Muscle of back (tissue), 11 donors: ENCODE measurements around the gene ZNF287. TPM values are rescaled to one million over a fixed set of nuclear protein-coding genes. Genes with fewer than 3 reads are reported as not detected.

Experiments
- DNase-seq, 3 donors: peaks; one replicate each; pipeline versions ENCODE4 v3.0.0 to v3.0.0-alpha.2; 2013
- polyA plus RNA-seq, 10 donors: library from polyadenylated mRNA; unstranded; fragments of 120-200 nt; gene quantifications; one replicate each; pipeline ENCODE4 v1.2.1, GENCODE V29; 2013; ENCODE audit not compliant: insufficient read length in 10 of 10

The ZNF287 gene
- polyA plus RNA-seq, 10 donors, result 4.4 to 6.6 (median 5.7) TPM

DNA sequence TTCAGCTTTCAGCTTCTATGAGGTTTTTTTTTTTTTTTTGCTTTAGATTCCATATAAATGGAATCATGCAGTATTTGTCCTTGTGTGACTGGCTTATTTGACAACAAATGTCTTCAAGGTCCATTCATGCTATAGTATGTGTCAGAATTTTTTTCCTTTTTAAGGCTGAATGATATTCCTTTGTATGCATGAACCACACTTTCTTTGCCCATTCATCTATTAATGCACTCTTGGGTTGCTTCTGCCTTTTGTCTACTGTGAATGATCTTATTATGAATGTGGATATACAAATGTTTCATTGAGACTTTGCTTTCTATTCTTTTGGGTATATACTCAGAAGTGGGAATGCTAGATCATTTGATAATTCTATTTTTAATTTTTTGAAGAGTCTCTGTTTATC, 50.0 kb downstream of the ZNF287 start:
- DNase-seq, result no peak

DNA sequence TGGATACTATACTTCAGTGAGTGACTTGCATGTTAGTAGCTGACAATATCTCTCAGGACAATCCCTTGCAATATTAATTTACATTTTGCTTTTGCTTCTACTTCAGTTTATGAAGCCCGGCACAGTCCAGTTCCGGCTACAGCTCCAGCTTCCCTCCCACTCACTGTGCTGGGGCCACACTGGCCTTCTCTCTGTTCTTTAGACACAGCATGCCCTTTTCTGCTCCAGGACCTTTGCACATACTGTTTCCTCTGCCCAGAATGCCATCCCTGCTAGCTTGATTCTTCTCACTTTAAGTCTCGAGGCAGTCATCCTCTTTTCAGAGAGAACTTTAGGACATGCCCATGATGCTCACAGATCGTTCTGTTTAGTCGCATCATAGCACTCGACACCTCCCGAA, 51.5 kb downstream of the ZNF287 start:
- no peak for DNase-seq

DNA sequence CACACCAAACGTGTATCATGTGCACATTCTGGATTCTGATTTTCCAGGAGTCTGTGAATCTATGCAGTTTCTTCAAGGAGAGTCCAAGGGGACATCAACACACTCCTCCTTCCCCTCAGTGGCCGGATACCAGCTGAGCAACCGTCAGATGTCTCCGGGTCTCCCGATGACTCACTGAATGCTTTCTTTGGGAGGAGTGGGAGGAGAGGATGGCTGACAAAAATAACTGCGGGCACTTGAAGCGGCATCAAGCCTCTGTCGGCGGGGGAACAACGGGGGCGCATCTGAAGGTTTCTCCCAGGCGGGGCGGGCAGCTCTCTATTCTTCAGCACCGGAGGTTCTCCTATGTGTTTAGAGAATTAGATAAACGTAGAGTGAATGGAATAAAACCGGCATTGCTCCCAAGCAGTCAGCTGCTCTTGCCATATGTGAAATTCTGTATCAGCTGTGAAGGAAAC, 52.4 kb downstream of the ZNF287 start:
- DNase-seq, result peak; percentile 53 to 78 (median 57)

DNA sequence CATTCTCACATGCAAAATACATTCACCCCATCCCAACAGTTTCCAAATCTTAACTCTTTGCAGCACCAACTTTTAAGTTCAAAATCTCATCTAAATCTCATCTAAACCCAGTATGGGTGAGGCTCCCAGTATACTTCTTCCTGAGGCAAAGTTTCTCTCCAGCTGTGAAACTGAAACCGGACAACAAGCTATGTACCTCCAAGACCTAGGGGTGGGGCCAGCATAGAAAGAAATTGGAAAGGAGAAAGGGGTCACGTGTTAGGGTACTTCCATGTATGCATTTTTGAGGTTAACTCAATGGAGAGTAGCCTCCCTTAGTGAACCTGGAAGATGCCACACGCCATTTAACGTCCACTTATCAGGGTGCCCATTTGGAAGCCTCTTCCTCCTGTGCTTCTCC, 53.1 kb downstream of the ZNF287 start:
- DNase-seq, result no peak

DNA sequence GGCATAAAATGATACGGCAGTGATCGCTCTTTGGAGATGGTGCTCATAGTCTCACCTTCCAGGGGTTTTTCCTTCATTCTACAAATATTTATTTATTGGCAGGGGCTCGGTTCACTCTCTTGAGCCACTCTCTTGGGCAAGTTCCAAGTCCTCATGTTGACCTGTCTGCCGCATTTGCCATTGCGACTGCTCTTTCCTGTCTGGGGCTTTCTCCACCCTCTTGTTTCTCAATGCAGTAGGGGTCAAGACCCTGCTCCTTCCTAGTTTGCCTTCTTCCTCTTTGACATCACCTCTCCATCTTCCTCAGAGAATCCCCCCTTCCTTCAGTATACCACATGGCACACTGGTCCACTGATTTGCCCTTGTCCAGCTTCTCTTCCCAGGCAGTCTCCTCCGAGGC, 55.1 kb downstream of the ZNF287 start:
- DNase-seq, result no peak

DNA sequence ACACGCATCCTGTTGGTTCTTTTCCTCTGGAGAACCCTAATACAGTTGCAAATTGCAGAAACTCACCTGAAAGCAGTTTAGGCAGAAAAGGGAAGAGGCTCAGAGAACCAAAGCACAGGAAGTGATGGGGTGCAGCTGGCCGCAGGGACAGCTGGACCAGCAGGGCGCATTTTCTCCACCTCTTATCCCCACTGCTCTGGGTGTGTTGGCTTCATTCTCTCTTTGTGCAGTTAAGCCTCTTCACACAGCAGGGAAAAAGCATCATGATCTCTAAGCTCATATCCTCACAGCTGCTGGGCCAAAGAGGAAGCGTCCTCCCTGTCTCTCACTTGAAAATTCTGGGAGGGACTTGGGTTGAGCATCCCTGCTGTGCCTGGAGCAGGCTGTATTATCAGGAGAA, 57.0 kb downstream of the ZNF287 start:
- DNase-seq, result peak in 2 of 3 donors; percentile 65 to 86

DNA sequence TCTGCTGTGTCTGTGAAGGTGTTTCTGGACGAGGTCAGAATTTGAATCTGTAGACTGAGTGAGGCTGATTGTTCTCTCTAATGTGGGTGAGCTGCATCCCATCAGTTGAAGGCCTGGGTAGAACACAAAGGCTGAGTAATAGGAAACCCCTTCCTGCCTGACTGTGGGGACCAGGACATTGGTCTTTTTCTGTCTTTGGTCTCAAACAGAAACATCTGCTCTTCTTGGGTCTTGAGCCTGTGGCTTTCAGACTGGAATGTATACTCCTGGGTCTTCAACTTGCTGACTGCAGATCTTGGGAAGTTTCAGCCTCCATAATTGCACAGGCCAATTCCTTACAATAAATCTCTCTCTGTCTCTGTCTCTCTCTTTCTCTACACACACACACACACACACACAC, 57.4 kb downstream of the ZNF287 start:
- DNase-seq, result no peak

DNA sequence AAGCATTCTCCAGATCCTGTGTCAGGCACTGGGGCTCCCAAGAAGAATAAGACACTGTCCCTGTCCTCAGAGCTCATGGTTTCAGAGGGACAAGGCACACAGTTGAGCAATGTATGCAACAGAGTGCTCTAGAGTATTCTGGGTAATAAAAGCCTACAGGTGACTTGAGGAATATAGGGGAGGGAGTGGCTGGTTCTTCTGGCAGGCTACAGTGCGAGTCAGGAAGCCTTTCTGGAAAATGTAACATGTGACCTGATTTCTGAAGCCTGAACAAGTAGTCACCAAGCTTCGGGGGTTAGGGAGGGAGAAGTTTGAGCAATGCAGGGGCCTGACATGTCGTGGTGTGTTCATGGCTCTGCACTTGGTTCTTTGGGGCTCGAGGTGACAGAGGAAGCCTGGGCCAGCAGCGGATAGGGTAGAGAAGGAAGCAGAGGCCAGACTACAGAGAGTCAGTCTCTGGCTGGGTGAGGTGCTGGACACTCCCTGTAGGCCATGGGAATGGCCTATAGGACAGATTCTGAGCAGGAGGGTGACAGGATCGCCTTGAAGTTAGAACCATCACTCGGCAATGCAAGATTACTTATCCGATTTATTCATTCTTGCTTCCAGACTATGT, 61.0 kb downstream of the ZNF287 start:
- DNase-seq, result no peak

DNA sequence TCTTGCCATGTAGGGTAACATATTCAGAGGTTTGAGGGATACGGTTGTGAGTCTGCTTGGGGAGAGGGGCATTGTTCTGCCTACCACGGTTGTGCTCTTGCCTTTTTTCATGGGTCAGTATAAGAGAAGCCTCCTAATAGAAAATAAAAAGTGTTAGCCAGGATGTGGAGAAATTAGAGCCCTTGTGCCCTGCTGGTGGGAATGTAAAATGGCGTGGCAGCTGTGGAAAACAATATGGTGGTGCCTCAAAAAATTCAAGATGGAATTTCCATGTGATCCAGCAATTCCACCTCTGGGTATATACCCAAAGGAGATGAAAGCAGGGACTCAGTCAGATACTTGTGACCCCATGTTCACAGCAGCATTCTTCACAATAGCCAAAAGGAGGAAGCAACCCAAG, 62.8 kb downstream of the ZNF287 start:
- DNase-seq, result no peak

DNA sequence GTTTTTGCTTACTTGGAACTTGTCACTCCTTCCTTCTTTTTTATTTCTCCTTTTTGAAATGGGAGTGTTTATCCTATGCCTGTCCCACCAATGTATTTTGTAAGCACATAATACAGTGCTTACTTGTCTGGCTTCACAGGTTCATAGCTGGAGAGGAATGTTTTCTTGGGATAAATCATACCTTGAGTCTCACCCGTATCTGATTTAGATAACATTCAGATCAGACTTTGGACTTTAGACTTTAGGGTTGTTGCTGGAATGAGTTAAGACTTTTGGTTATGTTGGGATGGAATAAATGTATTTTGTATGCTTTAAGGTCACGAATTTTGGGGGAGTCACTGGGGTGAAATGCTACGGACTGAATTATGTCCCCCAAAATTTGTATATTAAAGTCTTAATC, 64.0 kb downstream of the ZNF287 start:
- DNase-seq, result no peak

Other genes with a start within 250 kb of the ZNF287 start
- gene CENPV, start 215.7 kb downstream of the ZNF287 start, polyA plus RNA-seq, result 10 to 100 TPM; 30.1 to 43.9 (median 35.4) TPM
- gene UBB, start 188.1 kb downstream of the ZNF287 start, polyA plus RNA-seq, result 1,000 to 10,000 TPM; 1,268 to 1,908 (median 1,503) TPM
- gene TRPV2, start 153.6 kb downstream of the ZNF287 start, polyA plus RNA-seq, result 1 to 10 TPM; 3.9 to 7.2 (median 5.8) TPM
- 1 to 10 TPM; 5.8 to 9.3 (median 6.7) TPM for gene LRRC75A, start 77.0 kb downstream of the ZNF287 start, polyA plus RNA-seq
- 1 to 10 TPM; 5.8 to 9.4 (median 7.3) TPM for gene ZNF624, start 84.6 kb upstream of the ZNF287 start, polyA plus RNA-seq
- 1 to 10 TPM in 6 of 10 donors, under 1 TPM in 4; 0.54 to 5.6 (median 2.6) TPM for gene CCDC144A, start 121.0 kb upstream of the ZNF287 start, polyA plus RNA-seq